ENCODE data around the gene NFE2L1. TPM values are rescaled to one million over a fixed set of nuclear protein-coding genes. Genes with fewer than 3 reads are reported as not detected.

Gene NFE2L1
- polyA plus RNA-seq, 3 donors: 264 to 274 (median 266) TPM

DNA sequence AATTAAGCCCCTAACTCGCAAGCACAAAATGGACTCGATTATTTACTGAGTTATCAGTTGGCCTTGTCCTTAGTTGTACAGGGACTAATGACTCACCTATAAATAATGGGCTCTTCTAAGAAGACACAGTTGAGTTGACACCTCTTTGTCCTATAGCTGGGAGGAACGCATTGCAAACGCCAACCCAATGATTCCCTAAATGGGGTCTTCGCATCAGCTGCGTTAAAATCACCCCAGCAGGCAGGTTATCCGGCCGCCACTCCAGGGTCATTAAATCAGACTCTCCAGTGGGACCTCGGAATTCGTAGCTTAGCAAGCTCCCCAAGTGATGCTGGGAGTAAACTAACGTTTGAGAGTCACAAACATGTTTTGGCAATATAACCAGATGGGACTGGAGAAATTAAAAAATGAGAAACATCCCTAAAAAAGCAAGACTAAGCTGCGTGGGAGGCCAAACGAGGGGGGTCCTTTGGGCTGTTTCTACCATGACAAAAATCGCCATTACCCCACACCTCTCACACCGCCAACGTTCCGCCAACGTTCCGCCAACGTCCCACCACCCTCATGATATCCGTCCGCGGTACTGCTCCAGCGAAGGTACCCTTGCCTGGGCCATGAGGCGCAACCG, 932 bp upstream of the NFE2L1 start:
- no peak for DNase-seq (ENCODE audit: low read depth in 3 of 3, low spot score in 2 of 3)

DNA sequence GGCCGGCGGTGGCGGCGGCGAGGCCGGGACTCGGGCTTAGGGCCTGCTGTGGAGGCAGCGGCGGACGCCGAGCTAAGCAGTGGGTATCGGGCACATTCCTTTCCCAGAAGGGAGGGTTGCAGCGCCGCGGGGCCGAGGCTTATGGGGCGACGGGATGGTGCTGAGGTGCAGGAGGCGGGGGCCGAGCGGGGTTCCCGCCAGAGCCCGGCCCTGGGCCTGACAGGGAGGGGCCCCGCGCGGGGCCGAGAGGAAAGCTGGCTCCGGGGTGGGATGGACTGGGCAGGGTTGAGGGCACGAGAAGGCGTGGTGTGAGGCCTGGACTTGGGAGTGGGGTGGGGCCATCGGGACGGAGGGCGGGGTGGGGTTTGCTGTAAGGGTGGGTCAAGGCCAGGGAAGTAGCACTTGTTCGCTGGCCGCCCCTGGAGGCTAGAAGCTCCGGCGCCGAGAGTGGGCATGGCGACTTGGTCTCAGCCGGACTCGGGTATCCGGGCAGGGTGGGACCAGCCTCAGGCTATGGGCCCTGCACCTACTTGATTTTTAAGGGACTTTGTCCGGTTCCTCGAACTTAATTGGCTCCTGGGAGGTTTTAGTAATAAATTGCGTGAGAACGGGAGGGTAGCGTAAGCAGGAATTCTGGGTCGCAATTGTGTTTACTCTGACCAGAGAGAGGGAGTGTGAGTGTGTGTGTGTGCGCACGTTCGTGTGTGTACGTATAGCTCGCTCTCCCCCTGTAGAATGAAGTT, 396 bp downstream of the NFE2L1 start:
- DNase-seq (ENCODE audit: low read depth in 3 of 3, low spot score in 2 of 3): peak in 2 of 3 donors; percentile 60 to 68

DNA sequence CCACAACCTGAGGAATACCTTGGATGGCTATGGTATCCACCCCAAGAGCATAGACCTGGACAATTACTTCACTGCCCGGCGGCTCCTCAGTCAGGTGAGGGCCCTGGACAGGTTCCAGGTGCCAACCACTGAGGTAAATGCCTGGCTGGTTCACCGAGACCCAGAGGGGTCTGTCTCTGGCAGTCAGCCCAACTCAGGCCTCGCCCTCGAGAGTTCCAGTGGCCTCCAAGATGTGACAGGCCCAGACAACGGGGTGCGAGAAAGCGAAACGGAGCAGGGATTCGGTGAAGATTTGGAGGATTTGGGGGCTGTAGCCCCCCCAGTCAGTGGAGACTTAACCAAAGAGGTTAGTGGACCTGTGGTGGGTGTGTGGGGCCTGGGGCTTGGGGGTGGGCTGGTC, 3.1 kb downstream of the NFE2L1 start:
- DNase-seq (ENCODE audit: low read depth in 3 of 3, low spot score in 2 of 3): no peak

DNA sequence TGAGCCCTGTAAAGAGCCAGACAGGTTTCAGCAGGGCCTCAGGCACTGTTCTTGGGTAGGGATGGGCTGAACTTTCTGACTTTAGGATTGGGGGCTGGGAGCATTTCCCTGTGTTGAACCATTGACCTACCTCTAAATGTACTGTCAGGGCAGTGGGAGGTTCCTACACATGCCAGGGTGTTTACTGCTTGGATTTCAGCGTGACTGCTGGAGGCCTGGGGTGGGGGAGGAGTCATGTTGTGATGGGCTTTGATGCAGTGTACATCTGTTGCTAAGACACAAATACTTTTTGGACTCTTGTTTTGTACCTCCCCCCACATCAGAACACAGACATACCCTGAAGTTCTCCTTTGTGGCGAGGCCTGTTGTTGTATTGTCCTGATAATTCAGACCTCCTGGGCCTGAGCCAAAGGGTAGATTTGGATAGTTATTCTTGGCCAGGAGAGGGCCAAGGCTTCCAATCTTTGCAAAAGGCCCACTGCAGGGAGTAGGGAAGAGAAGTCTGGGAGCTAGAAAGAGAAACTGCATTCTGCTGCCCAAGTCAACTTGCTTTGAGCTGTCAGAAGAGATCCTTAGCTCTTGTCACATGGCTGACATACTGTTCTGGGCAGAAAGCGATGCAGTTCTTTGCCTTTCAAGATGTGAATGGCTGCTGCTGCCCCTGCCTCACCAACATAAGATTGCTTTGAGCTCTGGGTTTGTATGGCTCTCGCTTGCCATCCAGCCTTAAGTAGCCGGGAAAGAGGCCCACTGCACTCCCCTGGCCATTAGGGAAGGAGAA, 3.7 kb downstream of the NFE2L1 start:
- DNase-seq (ENCODE audit: low read depth in 3 of 3, low spot score in 2 of 3): peak in 1 of 3 donors; percentile 48

DNA sequence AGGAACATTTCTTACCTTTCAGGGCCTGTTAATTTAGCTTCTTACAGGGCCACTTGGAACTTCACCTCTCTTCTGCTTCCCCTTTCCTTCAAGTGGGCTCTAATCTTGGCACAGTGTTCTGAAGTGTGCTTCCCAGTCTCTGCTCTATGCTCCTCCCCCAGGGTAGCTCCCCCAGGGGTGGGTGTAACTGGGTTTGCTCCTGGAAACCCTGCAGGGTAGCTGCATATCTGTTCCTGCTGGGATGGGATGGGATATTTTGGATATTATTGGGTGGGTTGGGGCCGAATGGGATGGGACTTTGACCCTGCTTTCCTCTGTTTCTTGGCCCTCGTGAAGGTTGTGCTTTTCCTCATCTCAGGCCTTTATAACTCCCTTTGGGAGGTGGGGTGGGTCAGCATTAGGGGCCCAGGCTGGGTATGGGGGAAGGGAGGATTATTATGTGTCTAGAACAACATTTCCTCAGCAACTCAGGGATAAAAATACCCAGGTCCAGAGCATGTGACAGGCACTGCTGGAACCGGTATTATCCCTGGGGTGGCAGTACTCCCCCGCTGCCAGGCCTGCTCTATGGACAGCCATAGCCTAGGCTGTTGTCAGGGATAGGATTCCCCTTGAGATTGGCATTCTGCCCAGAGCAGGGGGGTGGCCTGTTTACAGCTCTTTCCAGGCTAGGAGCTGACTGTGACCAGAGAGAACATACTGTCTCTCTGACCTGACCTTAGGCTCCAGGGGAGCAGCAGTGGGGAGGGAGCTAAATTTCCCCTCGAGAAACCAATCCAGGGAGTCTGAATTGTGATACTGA, 5.0 kb downstream of the NFE2L1 start:
- peak in 2 of 3 donors; percentile 49 to 63 for DNase-seq (ENCODE audit: low read depth in 3 of 3, low spot score in 2 of 3)

DNA sequence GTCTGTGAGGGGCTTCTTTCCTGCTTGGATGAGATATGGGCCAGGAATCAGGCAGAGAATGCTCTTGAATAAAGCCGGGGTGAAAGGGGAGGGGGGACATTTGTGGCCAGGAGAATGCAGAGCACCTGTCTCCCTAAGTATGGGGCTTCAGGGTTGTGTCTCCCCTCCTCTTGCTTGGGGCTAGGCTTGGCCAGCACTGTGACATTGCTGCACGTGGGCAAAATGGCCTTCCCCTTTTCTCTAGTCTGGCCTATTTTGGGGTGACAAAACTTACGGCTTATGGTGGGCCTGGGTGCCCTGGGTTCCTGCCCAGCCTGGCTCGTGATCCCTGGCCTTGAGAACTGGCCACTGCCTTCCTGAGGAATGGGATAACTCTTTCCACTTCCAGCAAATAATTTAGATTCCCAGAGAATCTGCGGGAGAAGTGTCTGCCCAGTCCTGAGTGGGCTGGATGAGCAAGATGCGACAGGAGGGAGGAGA, 5.6 kb downstream of the NFE2L1 start:
- DNase-seq (ENCODE audit: low read depth in 3 of 3, low spot score in 2 of 3): no peak

DNA sequence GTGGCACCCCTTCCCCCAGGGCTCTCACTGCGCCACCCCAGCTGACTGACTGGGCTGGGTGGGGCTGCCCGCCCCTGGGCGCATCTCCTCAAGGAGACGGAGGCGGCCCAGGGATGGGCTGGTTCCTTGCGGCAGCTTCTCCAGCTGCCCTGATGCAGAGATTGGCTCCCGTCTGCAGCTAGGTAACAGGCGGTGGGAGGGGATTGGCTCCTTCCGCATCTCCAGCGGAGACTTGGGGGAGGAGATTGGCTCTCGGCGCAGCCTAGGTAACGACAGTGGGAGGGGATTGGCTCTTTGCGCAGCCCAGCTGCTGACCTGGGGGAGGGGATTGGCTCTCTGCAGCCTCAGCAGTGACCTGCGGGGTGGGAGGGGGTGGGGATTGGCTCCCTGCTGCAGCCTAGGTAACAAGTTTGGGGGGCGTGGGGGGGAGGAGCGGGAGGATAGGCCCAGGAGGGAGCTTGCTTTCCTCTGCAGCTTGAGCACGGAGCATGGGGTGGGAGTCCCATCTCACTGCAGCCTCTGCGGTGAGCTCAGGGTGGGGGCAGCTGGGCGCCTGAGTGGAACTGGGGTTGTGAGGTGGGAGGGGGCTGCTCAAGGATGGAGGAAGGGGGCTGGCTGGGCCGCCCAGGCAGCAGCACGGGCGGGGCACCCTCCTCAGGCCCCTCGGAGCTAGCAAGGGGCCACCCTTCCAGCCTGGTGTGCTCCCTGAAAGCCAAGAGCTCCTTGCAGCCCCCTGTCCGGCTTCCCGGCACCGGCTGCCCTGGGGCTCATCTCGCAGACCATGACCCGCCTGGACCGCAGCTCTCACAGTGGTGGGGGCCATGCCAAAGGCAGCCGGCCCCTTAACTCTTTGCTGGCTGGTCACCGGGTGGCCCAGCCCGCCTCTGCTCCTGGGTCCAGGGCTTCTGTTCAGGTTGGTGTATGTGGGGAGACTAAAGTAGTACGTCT, 6.4 kb downstream of the NFE2L1 start:
- peak; percentile 77 to 84 (median 82) for DNase-seq (ENCODE audit: low read depth in 3 of 3, low spot score in 2 of 3)

DNA sequence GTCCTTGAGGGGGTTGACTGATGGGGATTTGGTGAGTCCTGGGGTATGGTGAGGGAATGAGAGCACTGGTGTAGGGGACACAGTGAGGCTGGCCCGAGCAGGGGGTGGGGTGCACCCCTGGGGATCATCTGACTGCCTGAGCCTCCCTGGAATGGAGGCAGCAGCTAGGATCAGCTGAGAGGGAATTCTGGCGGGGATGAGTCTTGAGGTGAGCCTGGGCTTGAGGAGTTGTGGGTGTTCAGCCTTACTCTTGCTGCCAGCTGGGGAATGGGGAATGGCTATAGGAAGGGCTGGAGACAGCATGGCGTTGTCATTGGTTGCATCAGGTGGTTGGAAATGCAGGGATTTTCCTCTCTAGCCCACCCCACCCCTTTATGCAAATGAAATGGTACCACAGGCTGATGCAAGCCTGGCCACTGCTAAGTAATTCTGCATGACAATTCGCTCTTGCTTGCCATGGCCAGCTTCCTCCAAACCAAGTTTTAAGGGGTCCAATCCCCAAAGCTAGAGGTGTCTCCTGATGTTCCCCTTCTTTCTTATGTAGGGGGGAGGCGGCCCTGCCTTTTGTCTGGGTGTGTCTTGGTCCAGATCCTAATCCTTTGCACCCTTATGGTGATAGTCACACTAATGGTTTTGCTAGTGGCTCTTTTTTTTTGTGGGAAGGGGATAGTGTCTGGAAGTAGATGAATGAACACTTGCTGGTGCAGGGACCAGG, 7.5 kb downstream of the NFE2L1 start:
- no peak for DNase-seq (ENCODE audit: low read depth in 3 of 3, low spot score in 2 of 3)

DNA sequence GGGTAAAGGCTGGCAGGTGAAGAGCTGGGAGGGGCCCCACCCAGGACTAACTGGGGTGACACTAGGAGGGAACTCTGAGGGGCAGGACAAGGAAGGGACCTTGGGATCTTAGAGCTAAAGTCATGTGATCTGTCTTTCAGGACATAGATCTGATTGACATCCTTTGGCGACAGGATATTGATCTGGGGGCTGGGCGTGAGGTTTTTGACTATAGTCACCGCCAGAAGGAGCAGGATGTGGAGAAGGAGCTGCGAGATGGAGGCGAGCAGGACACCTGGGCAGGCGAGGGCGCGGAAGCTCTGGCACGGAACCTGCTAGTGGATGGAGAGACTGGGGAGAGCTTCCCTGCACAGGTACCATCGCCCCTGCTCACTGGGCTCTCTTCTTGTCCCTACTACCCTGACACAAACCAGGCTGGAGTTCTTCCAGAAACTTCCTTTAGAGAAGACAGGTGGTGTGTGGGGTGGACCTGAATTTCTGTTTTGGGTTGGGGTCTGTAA, 8.1 kb downstream of the NFE2L1 start:
- DNase-seq (ENCODE audit: low read depth in 3 of 3, low spot score in 2 of 3): no peak

DNA sequence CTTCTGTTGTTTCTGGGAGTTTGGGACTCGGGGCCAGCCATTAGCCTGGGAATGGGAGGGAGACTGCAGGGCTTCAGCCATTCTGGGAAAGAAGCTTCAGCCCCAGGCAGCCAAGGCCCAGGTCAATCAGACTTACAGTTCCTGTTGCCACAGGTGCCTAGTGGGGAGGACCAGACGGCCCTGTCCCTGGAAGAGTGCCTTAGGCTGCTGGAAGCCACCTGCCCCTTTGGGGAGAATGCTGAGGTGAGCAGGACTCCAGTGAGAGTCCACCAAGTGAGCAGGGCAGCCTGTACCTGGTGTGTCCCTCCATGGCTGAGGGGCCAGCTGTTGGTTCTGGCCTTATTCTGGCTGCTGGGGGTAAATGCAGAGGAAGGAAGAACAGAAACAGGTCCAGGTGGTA, 8.7 kb downstream of the NFE2L1 start:
- no peak for DNase-seq (ENCODE audit: low read depth in 3 of 3, low spot score in 2 of 3)

DNA sequence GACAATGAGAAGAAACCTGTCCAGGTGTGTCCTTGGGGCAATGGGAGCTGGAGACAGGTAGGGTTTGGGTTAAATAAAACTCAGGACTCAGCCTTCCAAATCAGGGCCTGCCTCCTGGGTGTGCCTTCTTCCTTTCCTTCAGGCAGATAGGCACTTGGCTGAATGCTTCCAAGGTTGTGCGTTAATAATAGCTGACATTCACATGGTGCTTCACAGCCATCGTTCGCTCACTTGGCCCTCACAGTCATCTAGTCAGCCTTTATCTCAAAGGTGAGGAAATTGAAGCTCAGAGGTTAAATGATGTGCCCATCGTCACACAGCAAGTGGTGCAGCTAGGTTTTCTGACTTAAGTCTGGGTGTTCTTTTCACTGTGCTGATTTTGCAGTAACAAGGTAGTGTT, 9.5 kb downstream of the NFE2L1 start:
- DNase-seq (ENCODE audit: low read depth in 3 of 3, low spot score in 2 of 3): no peak

DNA sequence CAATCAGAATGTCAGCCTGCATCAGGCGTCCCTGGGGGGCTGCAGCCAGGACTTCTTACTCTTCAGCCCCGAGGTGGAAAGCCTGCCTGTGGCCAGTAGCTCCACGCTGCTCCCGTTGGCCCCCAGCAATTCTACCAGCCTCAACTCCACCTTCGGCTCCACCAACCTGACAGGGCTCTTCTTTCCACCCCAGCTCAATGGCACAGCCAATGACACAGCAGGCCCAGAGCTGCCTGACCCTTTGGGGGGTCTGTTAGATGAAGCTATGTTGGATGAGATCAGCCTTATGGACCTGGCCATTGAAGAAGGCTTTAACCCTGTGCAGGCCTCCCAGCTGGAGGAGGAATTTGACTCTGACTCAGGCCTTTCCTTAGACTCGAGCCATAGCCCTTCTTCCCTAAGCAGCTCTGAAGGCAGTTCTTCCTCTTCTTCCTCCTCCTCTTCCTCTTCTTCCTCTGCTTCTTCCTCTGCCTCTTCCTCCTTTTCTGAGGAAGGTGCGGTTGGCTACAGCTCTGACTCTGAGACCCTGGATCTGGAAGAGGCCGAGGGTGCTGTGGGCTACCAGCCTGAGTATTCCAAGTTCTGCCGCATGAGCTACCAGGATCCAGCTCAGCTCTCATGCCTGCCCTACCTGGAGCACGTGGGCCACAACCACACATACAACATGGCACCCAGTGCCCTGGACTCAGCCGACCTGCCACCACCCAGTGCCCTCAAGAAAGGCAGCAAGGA, 10.4 kb downstream of the NFE2L1 start:
- no peak for DNase-seq (ENCODE audit: low read depth in 3 of 3, low spot score in 2 of 3)

DNA sequence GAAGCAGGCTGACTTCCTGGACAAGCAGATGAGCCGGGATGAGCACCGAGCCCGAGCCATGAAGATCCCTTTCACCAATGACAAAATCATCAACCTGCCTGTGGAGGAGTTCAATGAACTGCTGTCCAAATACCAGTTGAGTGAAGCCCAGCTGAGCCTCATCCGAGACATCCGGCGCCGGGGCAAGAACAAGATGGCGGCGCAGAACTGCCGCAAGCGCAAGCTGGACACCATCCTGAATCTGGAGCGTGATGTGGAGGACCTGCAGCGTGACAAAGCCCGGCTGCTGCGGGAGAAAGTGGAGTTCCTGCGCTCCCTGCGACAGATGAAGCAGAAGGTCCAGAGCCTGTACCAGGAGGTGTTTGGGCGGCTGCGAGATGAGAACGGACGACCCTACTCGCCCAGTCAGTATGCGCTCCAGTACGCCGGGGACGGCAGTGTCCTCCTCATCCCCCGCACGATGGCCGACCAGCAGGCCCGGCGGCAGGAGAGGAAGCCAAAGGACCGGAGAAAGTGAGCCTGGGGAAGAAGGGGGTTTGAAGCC, 11.0 kb downstream of the NFE2L1 start:
- DNase-seq (ENCODE audit: low read depth in 3 of 3, low spot score in 2 of 3): no peak

DNA sequence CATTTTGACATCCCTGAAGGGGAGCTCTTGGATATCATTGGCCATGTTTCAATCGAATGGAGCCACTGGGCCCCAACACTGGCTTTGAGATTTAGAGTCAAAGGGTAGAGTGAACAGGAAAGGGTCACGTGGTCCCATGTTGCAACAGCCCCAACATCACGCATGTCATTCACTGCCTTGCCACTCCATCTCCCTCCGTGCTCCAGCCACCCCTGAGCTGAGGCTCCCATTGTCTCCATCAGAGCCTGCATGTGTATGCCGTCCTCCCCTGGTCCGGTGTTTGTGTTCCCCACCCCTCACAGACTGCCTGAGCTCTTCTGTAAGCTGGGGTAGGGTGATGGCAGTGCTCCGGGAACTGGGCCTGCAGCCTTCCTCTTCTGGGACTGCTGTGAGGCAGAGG, 12.1 kb downstream of the NFE2L1 start:
- DNase-seq (ENCODE audit: low read depth in 3 of 3, low spot score in 2 of 3): no peak

DNA sequence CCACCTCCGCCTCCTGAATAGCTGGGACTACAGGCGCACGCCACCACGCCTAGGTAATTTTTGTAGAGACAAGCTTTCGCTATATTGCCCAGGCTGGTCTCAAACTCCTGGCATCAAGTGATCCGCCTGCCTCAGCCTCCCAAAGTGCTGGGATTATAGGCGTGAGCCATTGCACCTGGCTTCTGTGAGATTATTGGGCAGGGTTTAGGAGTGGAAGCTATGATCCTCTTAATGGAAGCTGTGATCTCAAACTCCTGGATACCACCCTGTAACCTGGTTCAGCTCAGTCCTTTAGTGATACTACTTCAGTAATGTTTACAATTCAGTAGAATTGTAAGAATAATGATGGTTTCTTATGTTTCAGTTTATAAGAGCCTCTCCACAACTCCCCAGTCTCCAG, 14.1 kb downstream of the NFE2L1 start:
- DNase-seq (ENCODE audit: low read depth in 3 of 3, low spot score in 2 of 3): no peak

DNA sequence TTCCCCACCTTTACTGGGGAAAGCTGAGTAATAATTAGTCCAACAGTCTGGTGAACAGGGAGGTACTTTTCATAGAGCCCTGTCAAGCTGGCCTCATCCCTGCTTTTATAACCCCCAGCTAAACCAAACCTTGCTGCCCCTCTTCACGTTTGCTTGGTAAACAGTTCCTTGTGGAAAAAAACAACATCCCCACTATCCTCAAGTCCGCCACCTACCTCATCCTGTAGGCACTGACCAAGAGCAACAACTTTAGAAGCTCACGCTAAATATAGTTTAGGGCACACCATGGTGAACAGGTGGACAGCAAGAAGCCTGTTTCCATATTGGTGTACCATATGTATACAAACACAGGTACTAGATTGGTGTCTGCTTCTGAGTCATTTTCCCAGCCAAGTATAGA, 16.5 kb downstream of the NFE2L1 start:
- no peak for DNase-seq (ENCODE audit: low read depth in 3 of 3, low spot score in 2 of 3)

DNA sequence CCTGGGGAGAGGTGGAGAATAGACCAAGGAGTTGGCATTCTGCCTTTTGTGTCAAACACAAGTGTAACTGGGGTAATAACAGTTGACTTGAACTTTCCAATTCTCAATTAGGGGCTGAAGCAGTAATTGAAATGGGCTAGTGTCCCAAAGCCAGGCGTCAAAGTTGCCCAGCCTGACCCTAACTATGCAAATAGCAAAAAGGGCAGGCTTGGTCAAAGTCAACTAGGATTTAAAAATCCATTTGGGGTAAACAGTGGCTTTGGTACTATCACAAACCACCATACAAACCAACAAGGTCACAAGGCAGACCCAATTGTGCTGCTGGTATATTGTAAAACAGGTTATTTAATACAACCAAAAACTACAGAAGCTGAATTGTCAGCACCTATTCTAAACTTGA, 18.0 kb downstream of the NFE2L1 start:
- DNase-seq (ENCODE audit: low read depth in 3 of 3, low spot score in 2 of 3): no peak

DNA sequence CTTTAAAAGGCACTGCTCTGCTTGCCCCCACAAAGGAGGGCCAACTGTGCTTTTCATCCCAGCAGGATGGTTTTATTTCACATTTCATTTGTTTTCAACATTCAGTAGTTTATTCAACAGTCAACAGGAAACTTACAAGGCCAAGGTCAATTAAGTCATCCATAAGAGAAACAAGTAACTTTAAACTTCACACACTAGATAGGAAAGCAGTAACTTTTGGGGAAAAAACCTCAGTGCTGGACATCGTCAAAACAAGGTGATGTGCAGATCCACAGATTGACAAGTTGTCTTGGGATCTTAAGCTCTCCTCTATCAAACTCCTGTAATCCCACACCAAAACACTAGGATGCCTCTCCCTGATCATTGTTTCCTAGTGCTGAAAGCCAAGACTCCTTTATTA, 18.5 kb downstream of the NFE2L1 start:
- DNase-seq (ENCODE audit: low read depth in 3 of 3, low spot score in 2 of 3): no peak
